ACC112 (cell line): ENCODE data around the gene LRFN5.
"Not testable (repeated sequence)": the region's sequence is repeated elsewhere in the genome, so short reads cannot be mapped to it uniquely, and the experiment has no call there.

ENCODE experiments used
- H2AFZ ChIP-seq: fragments of 200-600 bp; sonication (generic); one replicate; pipeline ENCODE4 v1.6.0; 2017; ENCODE audit warnings: antibody characterized with exemption, low read length; ENCODE audit not compliant: unreplicated experiment
- H3K27ac ChIP-seq: fragments of 200-600 bp; sonication (generic); 2 replicates; pipeline ENCODE4 v1.5.1; 2014; ENCODE audit warnings: low read depth, mild to moderate bottlenecking, antibody characterized with exemption, low read length, moderate library complexity
- H3K27me3 ChIP-seq: fragments of 200-600 bp; sonication (generic); 2 replicates; pipeline ENCODE4 v1.6.1; 2014; ENCODE audit warnings: mild to moderate bottlenecking, antibody characterized with exemption, low read length, moderate library complexity, mixed read lengths; ENCODE audit not compliant: insufficient read depth
- H3K36me3 ChIP-seq: fragments of 200-600 bp; sonication (generic); 2 replicates; pipeline ENCODE4 v1.6.1; 2016; ENCODE audit warnings: mild to moderate bottlenecking, antibody characterized with exemption, low read length, moderate library complexity, mixed read lengths; ENCODE audit not compliant: insufficient read depth
- H3K4me1 ChIP-seq: fragments of 200-600 bp; sonication (generic); one replicate; pipeline ENCODE4 v1.6.1; 2016; ENCODE audit warnings: low read length, mixed read lengths; ENCODE audit not compliant: insufficient read depth, unreplicated experiment, control insufficient read depth
- H3K4me3 ChIP-seq: fragments of 200-600 bp; sonication (generic); 2 replicates; pipeline ENCODE4 v1.5.1; 2014; ENCODE audit warnings: mild to moderate bottlenecking, low read depth, low read length
- H3K79me2 ChIP-seq: fragments of 200-600 bp; sonication (generic); one replicate; pipeline ENCODE4 v1.6.0; 2016; ENCODE audit warnings: low read length; ENCODE audit not compliant: control insufficient read depth, unreplicated experiment, insufficient read depth

Gene LRFN5

GRCh38 chr14:41641690-41642089 lies 35.0 kb downstream of the LRFN5 start:
- Histone ChIP-seq H3K79me2 (no peaks in the 10 kb centered on the region), H3K27ac (no peak overlapping the region), H2AFZ (no peak overlapping the region), H3K27me3 (no peaks in the 10 kb centered on the region), H3K4me3 (no peak overlapping the region), H3K4me1 (no peaks in the 10 kb centered on the region), H3K36me3 (no peaks in the 10 kb centered on the region)

GRCh38 chr14:41642367-41642766 lies 35.7 kb downstream of the LRFN5 start:
- Histone ChIP-seq H3K27me3 (no peaks in the 10 kb centered on the region), H2AFZ (no peak overlapping the region), H3K4me1 (no peaks in the 10 kb centered on the region), H3K4me3 (no peak overlapping the region), H3K79me2 (no peaks in the 10 kb centered on the region), H3K27ac (no peak overlapping the region), H3K36me3 (no peaks in the 10 kb centered on the region)

DNA sequence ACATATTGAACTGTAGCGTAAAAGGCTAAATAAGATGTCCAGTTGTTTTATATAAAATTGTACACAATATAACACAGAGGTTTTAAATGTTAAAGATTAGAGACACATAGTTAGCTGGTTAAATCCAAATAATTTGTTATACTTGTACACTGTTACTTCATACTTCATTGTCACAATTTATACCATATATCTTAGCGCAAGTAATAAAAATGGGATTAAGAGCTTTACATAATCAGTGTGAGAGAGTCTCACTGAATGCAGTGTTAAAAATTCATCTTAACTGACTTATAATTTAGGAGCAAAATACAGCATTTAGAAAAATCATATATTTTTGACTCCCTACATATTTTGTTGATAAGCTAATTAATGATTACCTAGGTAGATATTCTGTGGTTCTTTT lies 36.1 kb downstream of the LRFN5 start:
- H3K79me2 ChIP-seq, result no peaks in the 10 kb centered on the region
- H3K27me3 ChIP-seq, result no peaks in the 10 kb centered on the region
- H2AFZ ChIP-seq, result no peak overlapping the region
- no peak overlapping the region for H3K4me3 ChIP-seq
- no peaks in the 10 kb centered on the region for H3K36me3 ChIP-seq
- H3K4me1 ChIP-seq, result no peaks in the 10 kb centered on the region
- H3K27ac ChIP-seq, result no peak overlapping the region

- no peak overlapping the region for H3K27ac ChIP-seq
- H3K79me2 ChIP-seq, result no peaks in the 10 kb centered on the region
These were observed 37.9 kb downstream of the LRFN5 start for GRCh38 chr14:41644606-41645005.

GRCh38 chr14:41650802-41651201 lies 44.1 kb downstream of the LRFN5 start:
- Histone ChIP-seq H3K36me3 (no peaks in the 10 kb centered on the region), H3K79me2 (no peaks in the 10 kb centered on the region), H3K27me3 (no peaks in the 10 kb centered on the region), H3K4me3 (no peak overlapping the region), H3K27ac (no peak overlapping the region), H3K4me1 (no peaks in the 10 kb centered on the region), H2AFZ (no peak overlapping the region)

More at GRCh38 chr14:41644606-41645005, 37.9 kb downstream of the LRFN5 start:
- Histone ChIP-seq H3K4me3 (no peak overlapping the region), H3K36me3 (no peaks in the 10 kb centered on the region), H3K4me1 (no peaks in the 10 kb centered on the region), H2AFZ (no peak overlapping the region), H3K27me3 (no peaks in the 10 kb centered on the region)

DNA sequence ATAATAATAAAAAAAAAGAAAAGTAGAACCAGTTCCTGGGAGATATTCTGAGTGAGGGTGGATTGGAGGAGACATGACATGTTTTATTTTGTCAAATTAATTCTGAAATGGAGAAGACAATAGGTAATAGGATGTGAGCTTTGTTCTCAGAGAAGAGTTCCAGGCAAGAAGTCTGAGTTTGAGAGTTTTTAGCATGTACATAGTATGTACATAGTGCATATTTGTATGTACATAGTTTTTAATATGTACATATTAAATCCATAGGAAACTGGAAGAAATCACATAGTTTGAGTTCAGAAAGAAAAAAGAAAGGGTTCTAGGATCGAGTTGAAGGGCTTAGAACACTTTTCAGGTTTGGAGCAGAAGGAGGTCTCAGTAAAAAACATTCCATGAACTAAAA lies 47.5 kb downstream of the LRFN5 start:
- Histone ChIP-seq H2AFZ (no peak overlapping the region), H3K4me1 (no peaks in the 10 kb centered on the region), H3K4me3 (no peak overlapping the region), H3K79me2 (no peaks in the 10 kb centered on the region), H3K27me3 (no peaks in the 10 kb centered on the region), H3K36me3 (no peaks in the 10 kb centered on the region), H3K27ac (no peak overlapping the region)

GRCh38 chr14:41662780-41663472 lies 56.2 kb downstream of the LRFN5 start:
- Histone ChIP-seq H3K36me3 (no peaks in the 10 kb centered on the region), H3K4me1 (no peaks in the 10 kb centered on the region), H3K27ac (no peak overlapping the region), H3K4me3 (no peak overlapping the region), H3K27me3 (no peaks in the 10 kb centered on the region), H2AFZ (no peak overlapping the region), H3K79me2 (no peaks in the 10 kb centered on the region)

DNA sequence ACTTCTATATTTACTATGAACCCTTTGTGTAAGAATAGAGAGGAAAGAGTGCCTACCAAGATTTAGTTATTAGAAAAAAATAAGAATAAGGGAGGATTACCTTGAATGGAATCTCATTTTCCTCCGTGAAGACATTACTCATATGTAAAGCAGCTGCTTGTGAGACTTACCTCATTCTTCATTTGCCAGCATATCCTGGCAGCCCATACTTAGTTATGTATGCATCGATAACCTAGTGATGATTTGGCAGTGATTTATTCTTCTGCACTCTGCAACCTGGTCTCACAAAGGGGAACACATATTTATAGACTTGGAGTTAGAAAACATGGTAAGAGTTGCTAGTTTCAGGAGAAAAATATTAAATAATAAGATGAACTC lies 56.8 kb downstream of the LRFN5 start:
- H3K4me3 ChIP-seq, result no peak overlapping the region

DNA sequence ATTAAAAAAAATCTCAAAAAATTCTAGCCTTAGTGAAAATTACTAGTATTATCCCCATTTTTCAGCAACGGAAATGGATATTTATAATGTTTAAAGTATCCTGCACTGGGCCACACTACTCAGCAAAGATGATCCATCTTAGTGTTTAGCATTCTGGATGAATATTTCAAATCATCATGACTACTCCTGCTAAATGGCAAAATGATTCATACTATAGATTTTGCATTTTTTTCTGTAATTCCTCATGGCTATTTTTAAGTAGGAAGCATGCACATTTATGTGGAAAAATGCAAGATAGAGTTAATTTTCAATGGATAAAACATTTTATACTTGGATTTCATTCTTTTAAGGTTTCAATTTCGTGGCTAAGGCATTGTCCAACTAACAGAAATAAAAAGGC lies 59.6 kb downstream of the LRFN5 start:
- Histone ChIP-seq H2AFZ (no peak overlapping the region), H3K4me3 (no peak overlapping the region), H3K27me3 (no peaks in the 10 kb centered on the region), H3K79me2 (no peaks in the 10 kb centered on the region), H3K4me1 (no peaks in the 10 kb centered on the region), H3K36me3 (no peaks in the 10 kb centered on the region), H3K27ac (no peak overlapping the region)

More for the DNA sequence above, 56.8 kb downstream of the LRFN5 start:
- no peak overlapping the region for H3K27ac ChIP-seq
- no peaks in the 10 kb centered on the region for H3K4me1 ChIP-seq
- H3K79me2 ChIP-seq, result no peaks in the 10 kb centered on the region
- no peaks in the 10 kb centered on the region for H3K36me3 ChIP-seq
- no peaks in the 10 kb centered on the region for H3K27me3 ChIP-seq
- no peak overlapping the region for H2AFZ ChIP-seq

DNA sequence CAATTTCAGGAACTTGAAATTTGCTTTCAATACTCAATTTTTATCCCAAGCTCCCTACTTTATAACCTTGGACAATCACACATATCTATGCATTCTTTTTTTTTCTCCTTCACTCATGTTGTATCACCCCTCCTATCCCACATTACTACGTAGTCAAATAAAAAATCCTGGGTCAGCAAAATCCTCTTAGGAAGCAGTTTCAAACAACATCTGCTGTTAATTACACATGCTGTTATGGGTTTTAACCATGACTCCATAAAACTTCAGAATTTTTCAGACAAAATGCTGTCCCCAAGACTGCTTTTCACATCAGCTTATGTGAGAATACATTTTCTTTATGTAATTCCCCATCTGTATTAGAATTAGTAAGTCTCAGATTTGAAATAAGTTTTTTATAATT lies 61.7 kb downstream of the LRFN5 start:
- H3K27ac ChIP-seq, result no peak overlapping the region
- no peaks in the 10 kb centered on the region for H3K27me3 ChIP-seq
- H3K36me3 ChIP-seq, result no peaks in the 10 kb centered on the region
- H3K79me2 ChIP-seq, result no peaks in the 10 kb centered on the region
- no peaks in the 10 kb centered on the region for H3K4me1 ChIP-seq
- no peak overlapping the region for H3K4me3 ChIP-seq
- no peak overlapping the region for H2AFZ ChIP-seq

DNA sequence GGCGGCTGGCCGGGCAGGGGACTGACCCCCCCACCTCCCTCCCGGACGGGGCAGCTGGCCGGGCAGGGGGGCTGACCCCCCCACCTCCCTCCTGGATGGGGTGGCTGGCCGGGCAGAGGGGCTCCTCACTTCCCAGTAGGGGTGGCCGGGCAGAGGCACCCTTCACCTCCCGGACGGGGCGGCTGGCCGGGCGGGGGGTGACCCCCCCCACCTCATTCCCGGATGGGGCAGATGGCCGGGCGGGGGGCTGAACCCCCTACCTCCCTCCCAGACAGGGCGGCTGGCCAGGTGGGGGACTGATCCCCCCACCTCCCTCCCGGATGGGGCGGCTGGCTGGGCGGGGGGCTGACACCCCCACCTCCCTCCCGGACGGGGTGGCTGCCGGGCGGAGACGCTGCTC lies 66.9 kb downstream of the LRFN5 start:
- not testable (repeated sequence) for H3K4me3 ChIP-seq, H3K4me1 ChIP-seq, H3K36me3 ChIP-seq, H2AFZ ChIP-seq, H3K79me2 ChIP-seq, H3K27me3 ChIP-seq, H3K27ac ChIP-seq
